Measurements from ENCODE around the gene UBL7.

The UBL7 gene

DNA sequence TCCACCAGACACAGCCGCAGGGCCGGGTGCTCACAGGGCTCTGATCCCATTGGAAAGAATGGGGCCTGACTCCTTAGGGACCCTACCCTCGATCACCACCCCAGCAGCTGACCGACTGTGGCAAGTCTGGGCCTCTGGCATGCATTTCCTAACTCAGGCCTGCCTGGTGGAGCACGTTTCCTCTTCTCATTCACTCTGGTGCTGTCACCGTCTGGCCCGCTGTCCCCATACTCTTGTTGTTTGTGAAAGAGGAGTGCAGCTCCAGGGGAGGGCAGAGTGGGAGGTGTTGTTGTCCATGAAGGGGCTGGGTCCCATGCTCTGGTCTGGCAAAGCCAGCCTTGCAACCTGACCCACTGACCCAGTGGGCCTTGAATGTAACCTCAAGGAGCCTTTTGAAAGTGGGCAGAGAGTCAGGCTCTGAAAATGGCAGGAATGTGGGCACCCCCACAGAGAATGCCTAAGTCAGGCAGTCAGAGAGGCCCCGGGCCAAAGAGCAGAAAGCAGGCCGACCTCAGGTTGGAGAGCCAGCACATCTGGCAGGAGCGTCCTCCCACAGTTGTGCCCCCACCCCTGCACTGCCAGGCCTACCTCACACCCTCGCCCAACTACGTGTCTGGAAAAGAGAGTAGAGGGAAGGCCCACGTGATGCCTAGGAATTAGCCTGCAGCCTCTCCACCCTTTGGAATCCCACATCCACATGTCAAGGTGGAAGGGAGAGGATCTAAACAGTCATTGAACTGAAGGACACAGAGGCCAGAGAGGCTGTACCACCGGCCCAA is 38.1 kb downstream of the UBL7 start:
- no peak for DNase-seq

DNA sequence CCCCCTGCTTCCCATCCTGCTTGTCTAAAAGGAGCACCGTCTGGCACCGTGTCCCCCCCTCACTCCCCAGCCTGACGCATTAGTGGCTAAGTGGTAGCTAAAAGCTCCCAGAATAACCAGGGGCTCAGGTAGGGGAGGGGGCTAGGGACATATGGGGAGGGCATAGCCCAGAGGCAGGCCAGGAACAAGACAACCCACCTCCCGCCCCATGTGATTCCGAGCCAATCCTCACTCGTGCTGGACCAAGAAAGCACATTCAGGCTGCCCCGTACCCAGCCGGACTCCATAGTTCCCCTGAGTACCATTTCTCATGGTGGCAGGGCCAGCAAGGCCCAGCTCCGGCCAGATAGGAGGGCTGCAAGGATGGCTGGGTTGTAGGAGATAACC is 38.7 kb downstream of the UBL7 start:
- DNase-seq, result no peak

DNA sequence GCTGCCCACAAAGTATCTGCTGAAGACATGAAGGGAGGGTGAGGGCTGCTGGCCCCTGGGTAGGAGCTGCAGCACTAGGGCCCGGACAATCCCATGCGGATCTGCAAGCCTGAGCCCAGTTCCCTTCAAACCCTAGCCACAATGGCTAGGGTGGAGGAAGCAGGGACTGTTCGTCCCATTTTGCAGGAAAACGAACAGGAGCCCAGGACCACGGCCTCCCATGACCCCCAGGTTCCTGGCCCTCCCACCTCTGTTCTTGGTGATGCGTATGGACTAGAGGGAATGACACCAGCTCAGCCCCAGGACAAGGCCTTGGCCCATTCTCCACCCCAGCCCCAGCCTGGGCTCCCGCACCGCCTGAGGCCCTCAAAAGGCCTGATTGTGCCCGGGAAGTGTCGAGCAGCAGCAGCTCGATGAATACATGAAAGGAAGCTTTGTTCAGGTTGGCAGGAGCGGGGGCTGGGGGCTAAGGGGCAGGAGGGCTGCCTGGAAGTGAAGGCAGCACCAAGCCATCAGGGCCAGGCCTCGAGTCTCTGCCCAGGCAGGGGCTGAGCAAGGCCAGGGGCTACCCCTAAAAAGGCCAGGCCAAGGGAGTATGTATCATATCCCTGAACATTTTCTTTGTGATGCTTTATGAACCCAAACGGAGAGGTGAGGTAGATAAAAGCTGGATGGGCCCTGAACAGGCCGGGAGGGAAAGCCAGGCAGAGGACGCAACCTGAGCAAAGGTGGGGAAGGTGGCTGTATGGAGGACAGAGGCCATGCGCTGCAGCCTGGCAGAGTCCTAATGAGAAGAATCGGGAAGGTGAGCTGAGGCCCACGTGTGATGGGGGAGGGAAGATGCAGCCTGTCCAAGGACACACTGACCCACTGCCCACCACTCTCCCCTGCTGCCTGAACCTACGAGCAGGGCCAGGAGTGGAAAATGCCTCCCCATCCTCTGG is 39.4 kb downstream of the UBL7 start:
- no peak for DNase-seq

DNA sequence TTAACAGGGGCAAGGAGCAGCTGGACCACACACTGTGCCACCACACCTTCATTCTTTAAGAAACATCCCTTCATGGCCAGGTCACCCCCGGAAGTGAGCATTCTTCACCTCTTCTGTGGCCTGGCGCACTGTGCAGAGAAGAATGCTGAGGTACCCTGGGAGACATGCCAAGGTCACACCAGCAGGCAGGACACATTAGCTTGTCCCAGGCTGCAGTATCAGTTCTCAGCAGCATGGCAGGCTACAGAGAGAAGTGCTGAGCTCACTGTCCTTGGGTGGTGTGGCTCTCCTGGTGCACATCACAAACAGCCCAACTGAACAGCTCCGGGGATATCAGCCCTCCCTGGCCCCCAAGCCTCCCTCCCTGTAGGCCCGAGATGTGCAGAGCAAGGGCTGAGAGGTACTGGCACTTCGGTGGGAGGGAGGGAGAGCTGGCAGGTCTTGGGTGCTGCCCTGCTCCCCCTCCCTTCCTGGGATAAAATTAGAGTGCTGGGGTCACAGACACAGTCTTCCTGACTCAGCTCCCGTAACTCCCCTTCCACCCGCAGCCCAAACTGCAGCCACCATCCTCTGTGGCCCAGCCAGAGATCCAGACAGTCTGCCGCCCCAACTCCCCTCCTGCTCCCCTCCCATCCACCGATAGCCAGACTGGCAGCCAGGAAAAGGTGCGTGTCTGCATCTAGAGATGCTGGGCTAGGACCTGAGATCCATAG is 40.6 kb downstream of the UBL7 start:
- no peak for DNase-seq

DNA sequence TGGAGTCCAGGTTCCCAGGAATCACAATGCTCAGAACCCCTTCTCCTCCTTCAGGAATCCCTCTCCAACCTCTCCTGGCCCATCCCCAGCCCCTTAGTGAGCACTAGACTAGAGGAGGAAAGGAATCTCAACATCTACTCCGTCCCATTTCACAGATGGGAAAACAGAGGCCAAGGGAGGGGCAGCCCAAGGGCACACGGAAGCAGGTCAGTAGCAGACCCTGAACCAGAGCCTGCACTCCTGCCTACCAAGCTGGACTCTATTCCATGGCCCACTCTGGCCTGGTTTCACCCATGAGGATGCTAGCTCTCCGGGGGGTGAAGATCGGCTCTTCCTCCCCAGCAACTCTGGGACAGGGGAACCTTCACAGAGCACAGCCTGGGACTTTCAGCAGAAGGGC is 41.5 kb downstream of the UBL7 start:
- DNase-seq, result no peak

DNA sequence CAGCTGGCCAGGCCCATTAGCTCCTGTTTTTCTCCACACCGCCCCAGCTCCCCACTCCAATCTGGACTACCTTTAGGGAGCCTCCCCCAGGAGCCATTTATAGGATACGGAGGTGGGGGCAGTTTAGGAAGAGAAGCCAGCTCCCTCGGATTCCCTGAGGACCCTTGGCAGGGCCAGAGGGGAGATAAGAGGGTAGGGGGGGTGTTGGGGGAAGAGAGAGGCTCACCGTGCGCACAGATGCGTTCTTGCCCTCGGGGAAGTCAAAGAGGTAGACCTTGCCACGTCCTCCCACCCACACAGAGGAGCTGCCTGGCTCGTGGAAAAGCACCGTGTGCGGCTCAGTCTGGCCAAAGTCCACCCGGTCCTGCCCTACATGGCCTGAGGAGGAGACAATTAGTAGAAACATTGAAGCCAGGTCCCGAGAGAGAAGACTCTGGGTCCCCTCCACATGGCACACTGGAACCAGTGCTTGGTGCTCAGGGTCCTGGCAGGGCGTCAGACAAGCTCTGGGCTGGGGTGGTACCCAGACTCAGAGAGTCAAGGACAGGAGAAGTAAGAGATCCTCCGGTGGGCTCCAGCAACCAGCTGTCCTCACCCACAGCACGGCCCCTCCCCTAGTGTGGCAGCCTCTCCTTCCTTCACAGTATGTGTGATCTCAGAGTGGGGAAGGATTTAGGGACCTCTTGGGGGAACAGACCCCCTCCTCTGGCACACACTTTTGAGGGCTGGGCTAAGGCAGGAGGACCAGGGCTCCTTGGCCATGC is 42.2 kb downstream of the UBL7 start:
- DNase-seq, result no peak

DNA sequence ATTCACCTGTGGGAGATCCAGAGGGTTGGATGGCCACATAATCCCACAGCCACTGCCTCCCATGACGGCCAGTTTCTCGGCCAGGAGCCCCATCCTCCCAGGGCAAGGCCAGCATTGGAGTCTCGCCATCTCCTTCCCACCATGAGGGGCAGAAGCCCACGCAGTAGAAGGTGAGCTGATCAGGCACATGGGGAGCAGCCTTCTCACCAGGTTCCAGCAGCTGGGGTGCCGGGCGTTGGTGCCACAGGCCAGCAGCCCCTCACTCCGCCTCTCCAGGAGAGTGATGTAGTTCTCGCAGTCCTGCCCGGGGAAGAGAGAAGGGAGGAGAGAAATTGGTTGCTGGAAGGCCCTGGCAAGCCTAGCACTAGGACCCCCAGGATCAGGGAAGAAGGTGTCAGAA is 43.3 kb downstream of the UBL7 start:
- no peak for DNase-seq

DNA sequence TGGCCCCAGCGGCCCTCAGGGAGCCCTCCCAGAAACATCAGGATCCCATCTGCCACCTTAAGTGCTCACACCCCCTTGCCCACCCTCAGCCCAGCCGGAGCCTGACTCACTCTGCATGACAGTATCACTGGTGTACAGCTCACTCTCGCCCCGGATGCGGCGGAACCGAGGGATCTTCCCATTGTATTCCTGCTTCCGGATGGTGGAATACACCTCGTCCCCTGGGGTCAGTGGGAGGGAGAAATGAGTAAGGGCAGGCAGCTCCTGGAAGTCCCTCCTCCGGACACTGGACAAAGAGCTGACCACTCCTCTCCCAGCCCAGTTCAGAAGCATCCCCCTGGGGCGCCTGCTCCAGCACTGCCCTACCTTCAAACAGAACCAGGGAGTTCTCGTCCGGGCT is 43.7 kb downstream of the UBL7 start:
- DNase-seq, result no peak

DNA sequence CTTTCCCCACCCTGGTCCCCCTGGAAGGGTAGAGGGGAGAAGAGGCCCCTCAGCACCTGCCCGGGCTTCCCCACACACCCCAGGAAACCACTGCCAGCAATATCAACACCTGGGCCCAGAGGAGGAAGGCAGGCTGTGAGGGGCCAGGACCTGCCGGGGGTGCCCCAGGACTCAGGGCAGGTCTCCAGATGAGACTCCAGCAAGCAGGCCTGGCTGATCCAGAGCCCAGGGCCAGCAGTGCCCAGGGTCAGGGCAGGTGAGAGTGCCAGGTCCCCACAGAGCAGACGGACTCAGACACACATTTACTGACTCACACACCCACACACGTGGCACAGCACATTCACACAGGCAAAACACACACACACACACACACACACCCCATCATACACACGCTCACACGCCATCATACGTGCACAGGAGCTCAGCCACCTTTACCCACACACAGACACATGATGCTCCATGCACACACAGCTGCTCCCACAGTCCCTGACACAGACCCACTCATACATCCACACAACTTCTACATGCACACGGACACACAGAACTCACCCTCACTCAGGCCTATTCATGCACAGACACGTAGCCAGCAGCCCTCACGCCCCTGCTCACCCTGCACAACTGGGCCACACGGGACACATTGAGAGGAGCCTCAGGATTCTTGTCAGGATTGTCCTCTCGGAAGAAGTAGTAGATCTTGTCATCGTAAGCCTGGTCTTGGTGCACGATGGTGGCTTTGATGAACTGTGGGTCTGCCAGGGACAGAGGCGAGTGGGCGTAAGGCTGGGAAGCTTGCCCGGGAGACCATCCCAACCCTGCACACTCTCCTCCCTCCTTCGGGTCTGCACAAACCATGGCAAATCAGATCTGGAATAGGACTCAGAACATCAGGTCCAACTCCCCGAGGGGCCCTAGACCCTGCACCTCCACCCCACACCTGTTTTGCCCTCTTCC is 44.7 kb downstream of the UBL7 start:
- no peak for DNase-seq

DNA sequence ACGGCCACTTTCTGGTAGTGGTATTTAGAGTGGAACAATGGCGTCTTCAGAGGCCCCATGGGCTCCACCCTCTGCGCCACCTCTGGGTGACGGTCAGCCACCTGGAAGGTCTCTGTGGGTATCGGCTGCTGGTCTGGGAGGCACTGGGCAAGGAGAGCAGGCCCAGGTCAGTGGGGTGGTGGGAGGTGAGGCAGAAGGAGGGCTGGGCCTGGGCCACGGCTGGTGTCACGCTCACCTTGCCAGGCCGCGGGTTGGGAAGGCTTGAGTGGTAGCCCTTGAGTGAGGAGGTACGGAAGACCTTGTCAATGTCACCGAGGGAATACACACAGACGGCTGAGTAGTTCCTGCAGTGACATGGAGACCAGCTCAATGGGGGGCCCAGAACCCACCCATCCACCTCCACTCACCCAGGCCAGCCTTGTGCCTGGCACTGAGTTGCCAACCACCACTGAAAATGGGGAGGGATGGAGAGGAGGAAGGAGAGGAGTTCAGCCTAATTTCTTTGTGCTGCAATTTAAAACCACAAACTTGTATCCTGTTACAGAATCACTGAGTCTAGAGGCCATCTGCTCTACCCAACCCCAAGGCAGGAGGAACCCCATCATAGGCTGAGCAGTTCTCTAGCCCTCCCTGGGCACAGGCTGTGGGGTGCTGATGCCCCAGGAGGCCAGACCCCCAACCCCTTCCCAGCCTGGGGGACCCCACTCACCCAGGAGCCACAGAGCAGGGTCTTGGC is 46.2 kb downstream of the UBL7 start:
- no peak for DNase-seq

DNA sequence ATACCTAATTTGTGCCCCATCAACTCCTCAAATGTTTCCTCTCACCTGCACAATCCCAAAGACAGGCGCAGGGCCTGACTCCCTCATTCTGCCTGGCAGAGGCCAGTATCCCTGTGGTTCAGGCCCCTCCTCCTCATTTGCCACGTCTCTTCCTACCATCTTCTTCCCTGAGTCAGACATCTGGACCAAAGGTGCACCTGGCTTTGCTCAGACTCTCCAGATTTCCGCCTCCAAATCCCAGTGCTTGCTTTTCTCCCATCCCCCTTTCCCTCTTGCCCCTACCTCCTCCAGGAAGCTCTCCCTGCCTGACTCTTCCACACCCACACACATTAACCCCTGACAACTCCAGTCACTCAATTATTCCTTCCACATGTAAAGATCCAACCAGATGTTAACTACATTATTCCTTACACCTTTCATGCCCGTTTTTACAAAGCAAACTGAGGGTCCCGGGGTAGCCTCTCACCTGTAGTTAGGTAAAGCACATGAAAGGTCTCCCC is 46.8 kb downstream of the UBL7 start:
- DNase-seq, result no peak

DNA sequence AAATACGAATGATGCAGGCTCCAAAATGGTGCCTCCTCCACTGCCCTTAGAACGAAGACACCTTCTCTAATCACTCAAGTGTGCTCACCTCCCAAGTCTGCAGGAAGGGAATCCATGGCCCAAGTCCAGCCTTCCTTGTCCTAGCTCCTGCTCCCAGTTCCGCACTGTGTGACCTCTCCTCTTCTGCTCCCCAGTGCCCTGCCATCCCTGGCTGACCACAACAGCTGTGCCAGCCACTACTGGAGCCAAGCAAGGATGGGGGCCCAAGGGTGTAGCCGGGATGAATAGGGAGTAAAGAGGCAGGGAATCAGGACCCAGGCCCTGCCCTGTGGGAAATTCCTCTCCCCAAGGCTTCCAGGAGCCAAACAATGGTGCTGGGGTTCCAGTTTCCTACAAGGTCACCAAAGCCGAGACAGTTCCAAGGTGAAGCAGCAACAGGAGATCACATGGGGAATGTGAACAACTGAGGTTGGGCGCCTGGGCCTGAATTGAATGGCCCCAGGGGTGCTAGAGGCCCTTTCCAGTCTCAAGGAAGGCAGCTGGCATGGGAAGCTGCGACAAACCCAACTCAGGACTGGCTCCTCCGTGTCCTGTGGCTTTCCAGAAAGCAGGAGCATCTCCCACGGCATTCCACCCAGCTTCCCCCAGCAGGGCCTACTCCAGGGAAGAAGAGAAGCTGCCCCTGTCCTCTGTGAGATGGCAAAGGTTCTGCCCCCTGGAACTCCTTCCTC is 47.4 kb downstream of the UBL7 start:
- no peak for DNase-seq

DNA sequence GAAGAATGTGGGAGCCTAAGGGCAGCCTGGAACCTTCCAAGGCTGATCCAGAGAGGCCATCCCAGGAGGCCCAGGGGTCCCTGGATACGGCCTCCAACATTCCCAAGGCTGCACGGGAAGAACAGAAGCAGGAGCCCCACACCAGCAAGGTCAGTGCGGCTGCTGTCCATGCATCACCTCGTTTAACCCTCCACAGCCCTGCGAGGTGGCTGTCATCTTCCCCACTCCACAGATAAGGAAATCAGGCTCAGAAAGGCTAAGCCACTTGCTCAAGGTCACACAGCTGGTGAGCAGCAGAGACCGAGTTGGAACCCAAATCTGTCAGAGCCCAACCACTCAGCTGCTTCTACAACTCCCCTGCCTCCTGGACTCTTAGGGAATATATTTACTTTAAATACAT is 48.8 kb downstream of the UBL7 start:
- no peak for DNase-seq

DNA sequence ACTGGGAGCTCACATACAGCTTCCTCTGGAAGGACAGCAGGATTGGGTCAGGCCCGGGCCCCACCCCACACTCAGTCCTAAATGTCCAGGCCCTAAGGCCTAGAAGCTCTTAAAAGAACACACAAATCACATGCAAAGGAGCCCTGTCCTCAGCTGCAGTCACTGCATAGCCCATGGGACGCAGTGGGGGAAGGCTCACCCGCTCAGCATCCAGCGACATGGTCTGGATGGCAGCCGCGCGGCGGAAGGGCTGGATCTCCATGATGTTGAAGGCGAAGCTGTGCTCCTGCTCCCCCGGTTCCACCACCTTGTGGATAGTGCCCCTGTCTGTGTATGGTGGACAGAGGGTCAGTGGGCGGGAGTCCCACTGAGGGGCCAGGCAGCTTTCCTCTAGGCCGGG is 49.3 kb downstream of the UBL7 start:
- no peak for DNase-seq

DNA sequence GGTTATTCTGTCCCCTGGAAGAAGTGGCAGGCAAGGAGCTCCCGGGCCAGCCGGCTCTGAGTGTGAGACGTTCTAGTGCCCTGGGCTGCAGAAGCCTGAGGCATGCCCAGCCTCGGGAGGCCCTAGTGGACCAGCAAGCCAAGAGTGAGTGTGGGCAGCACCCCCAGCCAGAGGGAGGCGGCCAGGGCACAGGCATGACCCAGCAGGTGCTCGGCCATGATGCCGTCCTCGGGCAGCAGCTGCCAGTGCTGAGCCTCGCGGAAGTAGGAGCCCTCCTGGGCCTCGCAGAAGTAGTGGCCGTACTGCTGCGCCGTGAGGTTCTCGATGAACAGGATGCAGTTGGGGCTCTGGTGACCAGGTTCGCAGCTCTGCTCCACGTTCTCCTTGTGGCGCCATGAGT is 50.5 kb downstream of the UBL7 start:
- no peak for DNase-seq

DNA sequence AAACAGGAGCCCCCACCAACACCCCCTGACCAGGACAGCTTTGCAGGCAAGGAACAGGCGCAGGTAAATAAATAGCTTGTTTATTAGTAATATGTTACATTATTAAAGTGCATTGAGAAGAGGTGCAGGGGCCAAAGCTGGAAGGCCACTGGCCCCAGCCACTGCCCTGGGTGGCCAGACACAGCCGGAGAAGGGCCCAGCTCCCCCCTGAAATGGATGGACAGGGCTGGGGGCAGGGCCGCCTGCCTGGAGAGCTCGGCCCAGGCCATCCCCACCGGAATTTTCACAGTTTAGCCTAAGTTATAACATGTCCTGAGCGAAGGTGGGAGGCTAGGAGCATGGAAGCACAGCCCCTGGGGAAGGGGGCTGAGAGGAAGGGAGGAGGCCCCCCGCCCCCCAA is 51.7 kb downstream of the UBL7 start:
- DNase-seq, result no peak

DNA sequence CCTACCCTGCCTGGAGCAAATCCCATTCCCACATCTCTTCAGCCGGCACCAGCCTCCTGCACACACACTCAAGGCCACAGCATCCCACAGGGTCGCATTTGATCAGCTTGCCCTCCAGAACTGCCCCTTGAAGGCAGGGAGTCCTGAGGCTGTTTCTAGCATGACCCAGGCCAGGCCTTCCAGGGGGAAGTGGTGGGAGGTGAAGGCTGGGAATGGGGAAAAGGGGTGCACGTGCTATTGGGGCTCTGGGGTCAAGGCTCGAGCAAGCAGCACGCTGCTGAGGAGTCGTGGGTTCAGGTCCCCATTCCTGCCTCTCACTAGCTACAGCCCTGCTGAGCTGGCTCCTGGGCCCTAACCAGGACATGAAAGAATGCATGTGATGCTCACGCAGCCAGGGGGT is 52.1 kb downstream of the UBL7 start:
- DNase-seq, result no peak

DNA sequence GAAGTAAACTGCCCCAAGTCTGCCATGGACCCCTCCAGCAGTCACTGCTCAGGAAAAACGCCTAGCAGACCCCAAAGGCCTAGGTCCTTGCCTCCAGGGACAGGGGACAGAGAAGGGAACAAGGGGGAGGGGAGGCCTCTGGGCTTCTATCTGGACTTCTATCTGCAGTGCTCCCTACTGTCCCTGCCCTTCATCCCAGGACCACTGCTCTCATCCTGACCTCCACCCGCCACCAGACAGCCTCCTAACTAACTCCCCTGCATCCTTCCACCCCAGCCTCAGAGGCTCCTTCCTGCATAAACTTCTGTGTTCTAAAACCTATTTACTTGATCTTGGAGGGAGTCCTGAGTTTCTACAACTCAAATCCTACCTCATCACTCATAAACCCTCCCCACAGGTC is 52.6 kb downstream of the UBL7 start:
- no peak for DNase-seq

DNA sequence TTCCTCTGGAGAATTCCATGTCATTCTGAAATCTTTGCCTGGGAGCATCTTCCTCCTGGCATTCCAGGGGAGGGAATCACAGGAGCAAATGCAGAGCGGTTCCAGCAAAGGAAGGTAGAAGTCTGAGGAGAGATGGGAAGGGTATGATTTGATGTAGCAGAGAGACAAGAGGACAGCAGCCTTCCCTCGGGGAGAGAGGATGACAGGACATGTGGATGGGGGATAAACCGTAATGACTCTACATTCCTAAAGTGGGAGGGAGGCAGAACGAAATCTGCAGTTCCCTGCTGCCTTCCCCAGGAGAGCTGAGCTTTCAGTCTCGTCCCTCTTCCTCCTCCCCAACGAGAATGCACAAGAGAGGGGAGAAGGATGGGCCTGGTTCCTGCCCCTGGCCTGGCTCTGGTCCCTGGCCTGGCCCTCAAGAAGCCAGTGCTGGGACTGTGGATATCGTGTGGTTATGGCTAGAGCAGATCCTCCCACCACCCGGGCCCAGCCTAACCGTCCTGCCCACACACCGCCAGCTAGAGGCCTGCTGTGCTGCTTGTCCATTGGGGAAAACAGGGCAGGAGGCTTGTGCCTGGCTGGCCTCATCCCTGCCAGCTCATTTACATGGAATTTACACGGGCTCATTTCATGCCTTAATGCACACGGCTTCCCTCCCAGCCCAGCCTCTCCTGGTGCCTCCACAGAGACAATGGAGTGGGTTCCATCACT is 53.8 kb downstream of the UBL7 start:
- no peak for DNase-seq

Data from cortex of kidney (tissue), 1 donor.